Measurements from ENCODE around the gene SLC35A2. TPM values are rescaled to one million over a fixed set of nuclear protein-coding genes. Genes with fewer than 3 reads are reported as not detected.
A peak's percentile ranks its signal among the peaks of the same experiment; 100 is the strongest.
"Not testable (repeated sequence)": the region's sequence is repeated elsewhere in the genome, so short reads cannot be mapped to it uniquely, and the experiment has no call there.

SLC35A2 gene
- total and polyA plus RNA-seq, 2 experiments from 2014 or later = 40.8 to 95.9 TPM

DNA sequence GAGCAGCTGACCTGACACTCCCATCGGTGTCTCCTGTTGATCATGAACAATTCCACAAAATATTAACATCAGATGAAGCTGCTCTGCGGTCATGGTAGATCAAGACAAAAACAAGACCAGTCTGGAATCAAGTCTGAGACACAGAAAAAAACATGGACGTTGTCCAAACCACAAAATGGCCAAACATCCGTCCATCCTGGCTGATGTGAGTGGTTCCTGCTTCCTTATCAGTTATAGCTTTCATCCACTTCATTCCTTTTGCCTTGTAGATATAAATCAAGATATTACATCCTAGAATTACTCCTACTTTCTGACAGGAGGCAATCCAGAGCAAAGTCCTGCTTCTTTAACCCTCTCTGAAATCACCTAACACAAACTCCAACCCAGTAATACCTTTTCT is 47.2 kb downstream of the SLC35A2 start:
- Histone ChIP-seq H3K4me3 (no peak overlapping the region), H3K9me2 (replicated peaks; ENCODE audit: insufficient read depth) (no peaks in the 10 kb centered on the region), H3K79me2 (no peaks in the 10 kb centered on the region), H4K20me1 (ENCODE audit: insufficient read depth, poor library complexity, severe bottlenecking) (no peaks in the 10 kb centered on the region), H3K9me3 (ENCODE audit: low read depth) (no peaks in the 10 kb centered on the region), H3K27ac (no peak overlapping the region), H3K4me2 (no peak overlapping the region), H3K27me3 (no peaks in the 10 kb centered on the region), H2AFZ (no peak overlapping the region), H3K4me1 (ENCODE audit: insufficient read depth) (no peaks in the 10 kb centered on the region), H3K36me3 (replicated peaks; ENCODE audit: insufficient read depth, low read depth) (no peaks in the 10 kb centered on the region)
- TF ChIP-seq, protein P1, sequence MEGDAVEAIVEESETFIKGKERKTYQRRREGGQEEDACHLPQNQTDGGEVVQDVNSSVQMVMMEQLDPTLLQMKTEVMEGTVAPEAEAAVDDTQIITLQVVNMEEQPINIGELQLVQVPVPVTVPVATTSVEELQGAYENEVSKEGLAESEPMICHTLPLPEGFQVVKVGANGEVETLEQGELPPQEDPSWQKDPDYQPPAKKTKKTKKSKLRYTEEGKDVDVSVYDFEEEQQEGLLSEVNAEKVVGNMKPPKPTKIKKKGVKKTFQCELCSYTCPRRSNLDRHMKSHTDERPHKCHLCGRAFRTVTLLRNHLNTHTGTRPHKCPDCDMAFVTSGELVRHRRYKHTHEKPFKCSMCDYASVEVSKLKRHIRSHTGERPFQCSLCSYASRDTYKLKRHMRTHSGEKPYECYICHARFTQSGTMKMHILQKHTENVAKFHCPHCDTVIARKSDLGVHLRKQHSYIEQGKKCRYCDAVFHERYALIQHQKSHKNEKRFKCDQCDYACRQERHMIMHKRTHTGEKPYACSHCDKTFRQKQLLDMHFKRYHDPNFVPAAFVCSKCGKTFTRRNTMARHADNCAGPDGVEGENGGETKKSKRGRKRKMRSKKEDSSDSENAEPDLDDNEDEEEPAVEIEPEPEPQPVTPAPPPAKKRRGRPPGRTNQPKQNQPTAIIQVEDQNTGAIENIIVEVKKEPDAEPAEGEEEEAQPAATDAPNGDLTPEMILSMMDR (IDR thresholded peaks at IDR 0.05; ENCODE audit: poor library complexity) = no peak
- TF ChIP-seq EZH2phosphoT487 (IDR thresholded peaks at IDR 0.05; ENCODE audit: low read depth, severe bottlenecking, unreplicated experiment) = no peak
- TF ChIP-seq EZH2 (IDR thresholded peaks at IDR 0.05; ENCODE audit: borderline replicate concordance) = no peak
- DNase-seq (ENCODE audit: low spot score) = no peak
- WGBS (ENCODE audit: low lambda C conversion rate, missing lambda C conversion rate) = 49% methylated on average over 4 of the region's 4 CpGs

DNA sequence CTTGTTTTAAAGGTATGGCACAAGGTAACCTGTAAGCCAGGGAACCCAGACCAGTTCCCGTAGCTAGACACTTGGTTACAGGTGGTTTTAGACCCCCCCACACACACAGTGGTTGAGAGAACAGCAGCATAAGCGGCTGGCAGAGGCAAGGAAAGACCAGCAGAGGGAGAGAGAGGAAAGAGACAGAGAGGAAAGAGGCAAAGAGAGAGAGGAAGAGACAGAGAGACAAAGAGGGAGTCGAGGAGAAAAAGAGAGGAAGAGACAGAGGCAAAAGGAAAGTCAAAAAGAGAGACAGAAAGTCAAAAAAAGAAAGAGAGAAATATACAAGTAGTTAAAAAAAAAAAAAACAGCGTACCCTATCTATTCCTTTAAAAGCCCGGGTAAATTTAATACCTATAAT is 56.5 kb downstream of the SLC35A2 start:
- H3K27me3 ChIP-seq = no peaks in the 10 kb centered on the region
- H3K4me3 ChIP-seq = no peak overlapping the region
- H3K79me2 ChIP-seq = no peaks in the 10 kb centered on the region
- H3K27ac ChIP-seq = no peak overlapping the region
- no peaks in the 10 kb centered on the region for H4K20me1 ChIP-seq (ENCODE audit: insufficient read depth, poor library complexity, severe bottlenecking)
- 48% methylated on average over 4 of the region's 5 CpGs for WGBS (ENCODE audit: low lambda C conversion rate, missing lambda C conversion rate)
- H2AFZ ChIP-seq = no peak overlapping the region
- no peak overlapping the region for H3K4me2 ChIP-seq
- H3K4me1 ChIP-seq (ENCODE audit: insufficient read depth) = no peaks in the 10 kb centered on the region
- TF ChIP-seq, protein P1 (IDR thresholded peaks at IDR 0.05; ENCODE audit: poor library complexity) = peak; percentile 32
- TF ChIP-seq EZH2 (IDR thresholded peaks at IDR 0.05; ENCODE audit: borderline replicate concordance) (no peak), EZH2phosphoT487 (IDR thresholded peaks at IDR 0.05; ENCODE audit: low read depth, severe bottlenecking, unreplicated experiment) (no peak)
- no peaks in the 10 kb centered on the region for H3K36me3 ChIP-seq (replicated peaks; ENCODE audit: insufficient read depth, low read depth)
- H3K9me3 ChIP-seq (ENCODE audit: low read depth) = no peaks in the 10 kb centered on the region
- no peaks in the 10 kb centered on the region for H3K9me2 ChIP-seq (replicated peaks; ENCODE audit: insufficient read depth)
- no peak for DNase-seq (ENCODE audit: low spot score)

DNA sequence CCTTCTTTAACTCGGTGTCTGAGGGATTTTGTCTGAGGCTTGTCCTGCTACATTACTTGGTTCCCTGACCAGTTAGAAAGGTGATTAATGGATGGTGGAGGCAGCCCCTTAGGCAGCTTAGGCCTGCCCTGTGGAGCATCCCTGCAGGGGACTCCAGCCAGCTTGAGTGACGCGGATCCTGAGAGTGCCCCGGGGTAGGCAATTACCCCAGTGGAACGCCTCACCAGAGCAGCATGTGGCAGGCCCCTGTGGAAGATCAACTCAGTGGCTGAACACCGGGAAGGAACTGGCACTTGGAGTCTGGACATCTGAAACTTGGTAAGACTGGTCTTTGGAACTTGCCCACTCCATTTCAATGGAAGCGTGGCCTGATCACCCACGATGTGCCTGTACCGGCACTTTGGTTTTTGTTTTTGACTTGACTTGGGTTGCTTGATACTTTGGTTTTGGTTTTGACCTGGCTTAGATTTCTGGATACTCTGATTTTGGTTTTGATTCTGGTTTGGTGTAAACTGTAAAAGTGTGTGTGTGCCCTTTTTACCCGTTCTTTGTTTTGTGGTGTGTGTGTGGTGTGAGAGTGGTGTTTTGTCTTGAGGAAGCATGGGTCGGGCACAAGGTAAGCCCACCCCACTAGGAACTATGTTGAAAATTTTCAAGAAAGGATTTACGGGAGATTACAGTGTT is 57.2 kb downstream of the SLC35A2 start:
- not testable (repeated sequence) for H3K4me2 ChIP-seq; DNase-seq (ENCODE audit: low spot score); H3K4me3 ChIP-seq; H3K36me3 ChIP-seq (replicated peaks; ENCODE audit: insufficient read depth, low read depth); H3K9me2 ChIP-seq (replicated peaks; ENCODE audit: insufficient read depth); H2AFZ ChIP-seq; H3K27me3 ChIP-seq; H3K9me3 ChIP-seq (ENCODE audit: low read depth); H3K27ac ChIP-seq; H3K79me2 ChIP-seq; H4K20me1 ChIP-seq (ENCODE audit: insufficient read depth, poor library complexity, severe bottlenecking); H3K4me1 ChIP-seq (ENCODE audit: insufficient read depth)
- 89% methylated on average over 12 of the region's 12 CpGs for whole genome bisulfite sequencing (ENCODE audit: low lambda C conversion rate, missing lambda C conversion rate)

DNA sequence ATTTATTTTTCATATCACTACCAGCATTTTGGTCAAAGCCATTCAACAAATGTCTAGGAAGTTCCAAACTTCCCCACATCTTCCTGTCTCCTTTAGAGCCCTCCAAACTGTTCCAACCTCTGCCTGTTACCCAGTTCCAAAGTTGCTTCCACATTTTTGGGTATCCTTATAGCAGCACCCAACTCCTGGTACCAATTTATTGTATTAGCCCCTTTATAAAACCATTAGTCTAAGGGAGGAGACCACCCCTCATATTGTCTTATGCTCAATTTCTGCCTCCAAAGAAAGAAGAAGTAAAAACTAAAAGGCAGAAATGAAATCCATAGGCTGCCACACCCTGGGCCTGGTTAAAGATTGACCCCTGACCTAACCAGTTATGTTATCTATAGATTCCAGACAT is 58.0 kb downstream of the SLC35A2 start:
- H2AFZ ChIP-seq; H3K9me2 ChIP-seq (replicated peaks; ENCODE audit: insufficient read depth); H3K4me2 ChIP-seq; DNase-seq (ENCODE audit: low spot score); H4K20me1 ChIP-seq (ENCODE audit: insufficient read depth, poor library complexity, severe bottlenecking); H3K27ac ChIP-seq; H3K4me3 ChIP-seq; H3K27me3 ChIP-seq; H3K9me3 ChIP-seq (ENCODE audit: low read depth); H3K4me1 ChIP-seq (ENCODE audit: insufficient read depth); H3K36me3 ChIP-seq (replicated peaks; ENCODE audit: insufficient read depth, low read depth); H3K79me2 ChIP-seq: not testable (repeated sequence)

Small RNA genes within 50 kb of the gene (small RNA-seq; reads per million reads assigned to genes)
- not detected for gene RNU6-722P

Other genes starting within 250 kb of the SLC35A2 start
- 0.32 TPM in 1 of 2 replicates, not detected in the other for gene WAS, start 227.8 kb downstream of the SLC35A2 start, total RNA-seq
- 0.73 and 2.4 TPM in 2 replicates for gene WAS, start 227.8 kb downstream of the SLC35A2 start, polyA plus RNA-seq
- gene SUV39H1, start 214.9 kb downstream of the SLC35A2 start, total RNA-seq = 2.9 and 3.1 TPM in 2 replicates
- 5.3 and 9.1 TPM in 2 replicates for gene SUV39H1, start 214.9 kb downstream of the SLC35A2 start, polyA plus RNA-seq
- 2.4 TPM in 1 of 2 replicates, not detected in the other for gene GLOD5, start 149.9 kb downstream of the SLC35A2 start, total RNA-seq
- not detected in 2 replicates for gene GLOD5, start 149.9 kb downstream of the SLC35A2 start, polyA plus RNA-seq
- not detected in 2 replicates for gene GATA1, start 125.1 kb downstream of the SLC35A2 start, total RNA-seq
- gene GATA1, start 125.1 kb downstream of the SLC35A2 start, polyA plus RNA-seq = 0.13 TPM in 1 of 2 replicates, not detected in the other
- 66.5 and 68.9 TPM in 2 replicates for gene HDAC6, start 109.6 kb downstream of the SLC35A2 start, total RNA-seq
- gene HDAC6, start 109.6 kb downstream of the SLC35A2 start, polyA plus RNA-seq = 96.3 and 115 TPM in 2 replicates
- gene ERAS, start 85.1 kb downstream of the SLC35A2 start, total RNA-seq = 0.47 TPM in 1 of 2 replicates, not detected in the other
- gene ERAS, start 85.1 kb downstream of the SLC35A2 start, polyA plus RNA-seq = 0.65 TPM in 1 of 2 replicates, not detected in the other
- 39.0 and 45.8 TPM in 2 replicates for gene PCSK1N, start 76.0 kb downstream of the SLC35A2 start, total RNA-seq
- gene PCSK1N, start 76.0 kb downstream of the SLC35A2 start, polyA plus RNA-seq = 97.0 and 97.7 TPM in 2 replicates
- gene TIMM17B, start 13.9 kb downstream of the SLC35A2 start, total RNA-seq = 42.5 and 56.7 TPM in 2 replicates
- gene TIMM17B, start 13.9 kb downstream of the SLC35A2 start, polyA plus RNA-seq = 113 and 132 TPM in 2 replicates
- gene PQBP1, start 13.7 kb downstream of the SLC35A2 start, total RNA-seq = 33.8 and 35.3 TPM in 2 replicates
- 82.9 and 87.6 TPM in 2 replicates for gene PQBP1, start 13.7 kb downstream of the SLC35A2 start, polyA plus RNA-seq
- 7.0 and 11.5 TPM in 2 replicates for gene PIM2, start 7.4 kb upstream of the SLC35A2 start, total RNA-seq
- gene PIM2, start 7.4 kb upstream of the SLC35A2 start, polyA plus RNA-seq = 16.8 and 17.2 TPM in 2 replicates
- 27.7 and 32.5 TPM in 2 replicates for gene OTUD5, start 46.0 kb upstream of the SLC35A2 start, total RNA-seq
- 49.9 and 51.2 TPM in 2 replicates for gene OTUD5, start 46.0 kb upstream of the SLC35A2 start, polyA plus RNA-seq
- gene KCND1, start 60.2 kb upstream of the SLC35A2 start, total RNA-seq = 0.64 and 0.87 TPM in 2 replicates
- 2.0 and 3.2 TPM in 2 replicates for gene KCND1, start 60.2 kb upstream of the SLC35A2 start, polyA plus RNA-seq
- gene GRIPAP1, start 90.6 kb upstream of the SLC35A2 start, total RNA-seq = 17.8 and 20.2 TPM in 2 replicates
- 30.6 and 31.4 TPM in 2 replicates for gene GRIPAP1, start 90.6 kb upstream of the SLC35A2 start, polyA plus RNA-seq
- 37.0 and 38.3 TPM in 2 replicates for gene TFE3, start 131.7 kb upstream of the SLC35A2 start, total RNA-seq
- gene TFE3, start 131.7 kb upstream of the SLC35A2 start, polyA plus RNA-seq = 59.8 and 80.0 TPM in 2 replicates
- gene CCDC120, start 147.4 kb upstream of the SLC35A2 start, total RNA-seq = 5.1 and 7.0 TPM in 2 replicates
- 19.1 and 19.3 TPM in 2 replicates for gene CCDC120, start 147.4 kb upstream of the SLC35A2 start, polyA plus RNA-seq
- gene PRAF2, start 162.4 kb upstream of the SLC35A2 start, total RNA-seq = 4.1 and 6.7 TPM in 2 replicates
- 59.7 and 76.9 TPM in 2 replicates for gene PRAF2, start 162.4 kb upstream of the SLC35A2 start, polyA plus RNA-seq
- gene WDR45, start 168.2 kb upstream of the SLC35A2 start, total RNA-seq = 59.6 and 69.5 TPM in 2 replicates
- 67.7 and 74.7 TPM in 2 replicates for gene WDR45, start 168.2 kb upstream of the SLC35A2 start, polyA plus RNA-seq
- gene GPKOW, start 212.1 kb upstream of the SLC35A2 start, total RNA-seq = 23.1 and 26.4 TPM in 2 replicates
- 22.5 and 22.7 TPM in 2 replicates for gene GPKOW, start 212.1 kb upstream of the SLC35A2 start, polyA plus RNA-seq